ENCODE data around the gene ANKMY1. TPM values are rescaled to one million over a fixed set of nuclear protein-coding genes. Genes with fewer than 3 reads are reported as not detected.

Gene ANKMY1
- total and polyA plus RNA-seq, 3 donors from 2014 or later: 57.3 to 92.5 (median 75.7) TPM

GRCh38 chr2:240529344-240529999 lies 28.3 kb downstream of the ANKMY1 start:
- intact Hi-C loops (cut with DNase I; ENCODE audit: low total_unique reads): no loop called here
- no peak overlapping the region for H3K4me3 ChIP-seq
- 95 to 97% methylated on average over 16 of the region's 16 CpGs for WGBS, 2 donors
- no peaks in the 10 kb centered on the region for H3K27me3 ChIP-seq
- DNase-seq: no peak
- H3K9me3 ChIP-seq: no peaks in the 10 kb centered on the region
- no peak overlapping the region for H3K27ac ChIP-seq
- H3K36me3 ChIP-seq (ENCODE audit: low read depth, missing control alignments): no peaks in the 10 kb centered on the region
- H3K4me1 ChIP-seq: no peaks in the 10 kb centered on the region
- TF ChIP-seq CTCF (IDR thresholded peaks at IDR 0.05): no peak
- no peak for TF ChIP-seq POLR2A (IDR thresholded peaks at IDR 0.05)

GRCh38 chr2:240528406-240529040 lies 29.3 kb downstream of the ANKMY1 start:
- H3K4me3 ChIP-seq: no peak overlapping the region
- WGBS, 2 donors: 92 to 97% methylated on average over 3 to 13 of the region's 13 CpGs
- no peak overlapping the region for H3K27ac ChIP-seq
- H3K27me3 ChIP-seq: no peaks in the 10 kb centered on the region
- no peaks in the 10 kb centered on the region for H3K36me3 ChIP-seq (ENCODE audit: low read depth, missing control alignments)
- no peaks in the 10 kb centered on the region for H3K4me1 ChIP-seq
- no peaks in the 10 kb centered on the region for H3K9me3 ChIP-seq
- TF ChIP-seq POLR2A (IDR thresholded peaks at IDR 0.05) (no peak), CTCF (IDR thresholded peaks at IDR 0.05) (no peak)
- intact Hi-C loops (cut with DNase I; ENCODE audit: low total_unique reads): no loop called here
- no peak for DNase-seq

- TF ChIP-seq CTCF (IDR thresholded peaks at IDR 0.05) (no peak), POLR2A (IDR thresholded peaks at IDR 0.05) (no peak)
- no peaks in the 10 kb centered on the region for H3K9me3 ChIP-seq
- no peaks in the 10 kb centered on the region for H3K27me3 ChIP-seq
- no peaks in the 10 kb centered on the region for H3K36me3 ChIP-seq (ENCODE audit: low read depth, missing control alignments)
- no peaks in the 10 kb centered on the region for H3K4me1 ChIP-seq
- 65 to 78% methylated on average over 3 of the region's 3 CpGs for WGBS, 2 donors
- H3K27ac ChIP-seq: no peak overlapping the region
- DNase-seq: no peak
- intact Hi-C loops (cut with DNase I; ENCODE audit: low total_unique reads): no loop called here
- H3K4me3 ChIP-seq: no peak overlapping the region
These were observed 30.5 kb downstream of the ANKMY1 start for GRCh38 chr2:240527153-240527750.

GRCh38 chr2:240526521-240526920 lies 31.3 kb downstream of the ANKMY1 start:
- H3K4me1 ChIP-seq: no peaks in the 10 kb centered on the region
- no peak overlapping the region for H3K27ac ChIP-seq
- H3K9me3 ChIP-seq: no peaks in the 10 kb centered on the region
- H3K36me3 ChIP-seq (ENCODE audit: low read depth, missing control alignments): no peaks in the 10 kb centered on the region
- no peaks in the 10 kb centered on the region for H3K27me3 ChIP-seq
- no peak overlapping the region for H3K4me3 ChIP-seq
- intact Hi-C loops (cut with DNase I; ENCODE audit: low total_unique reads): no loop called here
- 71 to 95% methylated on average over 4 of the region's 4 CpGs for WGBS, 2 donors
- TF ChIP-seq CTCF (IDR thresholded peaks at IDR 0.05): no peak
- TF ChIP-seq POLR2A (IDR thresholded peaks at IDR 0.05): no peak
- no peak for DNase-seq

Measured in testis (tissue), 3 donors.